ENCODE data around the gene AP1M1.

AP1M1 gene

GRCh38 chr19:16266586-16266942, 68.9 kb downstream of the AP1M1 start:
- TF ChIP-seq, protein P1, sequence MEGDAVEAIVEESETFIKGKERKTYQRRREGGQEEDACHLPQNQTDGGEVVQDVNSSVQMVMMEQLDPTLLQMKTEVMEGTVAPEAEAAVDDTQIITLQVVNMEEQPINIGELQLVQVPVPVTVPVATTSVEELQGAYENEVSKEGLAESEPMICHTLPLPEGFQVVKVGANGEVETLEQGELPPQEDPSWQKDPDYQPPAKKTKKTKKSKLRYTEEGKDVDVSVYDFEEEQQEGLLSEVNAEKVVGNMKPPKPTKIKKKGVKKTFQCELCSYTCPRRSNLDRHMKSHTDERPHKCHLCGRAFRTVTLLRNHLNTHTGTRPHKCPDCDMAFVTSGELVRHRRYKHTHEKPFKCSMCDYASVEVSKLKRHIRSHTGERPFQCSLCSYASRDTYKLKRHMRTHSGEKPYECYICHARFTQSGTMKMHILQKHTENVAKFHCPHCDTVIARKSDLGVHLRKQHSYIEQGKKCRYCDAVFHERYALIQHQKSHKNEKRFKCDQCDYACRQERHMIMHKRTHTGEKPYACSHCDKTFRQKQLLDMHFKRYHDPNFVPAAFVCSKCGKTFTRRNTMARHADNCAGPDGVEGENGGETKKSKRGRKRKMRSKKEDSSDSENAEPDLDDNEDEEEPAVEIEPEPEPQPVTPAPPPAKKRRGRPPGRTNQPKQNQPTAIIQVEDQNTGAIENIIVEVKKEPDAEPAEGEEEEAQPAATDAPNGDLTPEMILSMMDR (IDR thresholded peaks at IDR 0.05; ENCODE audit: insufficient read depth, low read depth, low read length, missing control alignments), result no peak
- no peak overlapping the region for H3K4me3 ChIP-seq (ENCODE audit: low read depth, low read length)
- DNase-seq (ENCODE audit: low read depth), result no peak

DNA sequence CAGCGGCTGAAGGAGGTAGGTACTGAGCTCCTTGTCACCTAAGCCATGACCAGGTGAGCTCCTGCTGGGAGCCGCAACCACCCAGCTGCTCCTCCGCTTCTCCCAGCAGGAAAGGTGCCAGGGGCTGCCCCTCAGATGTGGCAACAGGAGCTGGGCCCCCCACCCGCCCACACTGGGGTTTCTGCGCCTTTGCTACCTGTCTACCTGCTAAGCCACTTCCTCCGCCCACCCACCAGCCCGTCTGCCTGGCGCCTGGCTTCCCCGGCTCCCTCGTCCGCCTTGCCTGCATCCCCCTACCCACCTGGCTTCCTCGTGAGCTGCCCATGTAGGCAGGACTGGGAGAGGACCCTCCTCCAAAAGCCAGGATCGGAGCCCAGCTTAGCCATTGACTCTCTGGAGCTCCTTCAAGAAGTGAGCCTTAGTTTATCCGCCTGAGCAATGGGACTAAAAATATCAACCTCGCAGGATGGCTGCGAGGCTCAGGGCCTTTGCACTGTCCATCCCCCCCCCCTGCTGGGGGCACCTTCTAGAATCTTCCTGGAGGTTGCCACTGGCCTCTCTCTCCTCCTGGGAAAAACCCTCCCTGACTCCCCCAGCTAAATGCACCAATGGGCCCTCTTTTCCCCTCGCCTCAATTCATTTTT, 71.1 kb downstream of the AP1M1 start:
- TF ChIP-seq, protein P1 (IDR thresholded peaks at IDR 0.05; ENCODE audit: insufficient read depth, low read depth, low read length, missing control alignments), result no peak
- no peak overlapping the region for H3K4me3 ChIP-seq (ENCODE audit: low read depth, low read length)
- DNase-seq (ENCODE audit: low read depth), result no peak

- H3K4me3 ChIP-seq (ENCODE audit: low read depth, low read length), result no peak overlapping the region
- TF ChIP-seq, protein P1 (IDR thresholded peaks at IDR 0.05; ENCODE audit: insufficient read depth, low read depth, low read length, missing control alignments), result no peak
- no peak for DNase-seq (ENCODE audit: low read depth)
Measured at GRCh38 chr19:16272945-16273344, 75.2 kb downstream of the AP1M1 start.

DNA sequence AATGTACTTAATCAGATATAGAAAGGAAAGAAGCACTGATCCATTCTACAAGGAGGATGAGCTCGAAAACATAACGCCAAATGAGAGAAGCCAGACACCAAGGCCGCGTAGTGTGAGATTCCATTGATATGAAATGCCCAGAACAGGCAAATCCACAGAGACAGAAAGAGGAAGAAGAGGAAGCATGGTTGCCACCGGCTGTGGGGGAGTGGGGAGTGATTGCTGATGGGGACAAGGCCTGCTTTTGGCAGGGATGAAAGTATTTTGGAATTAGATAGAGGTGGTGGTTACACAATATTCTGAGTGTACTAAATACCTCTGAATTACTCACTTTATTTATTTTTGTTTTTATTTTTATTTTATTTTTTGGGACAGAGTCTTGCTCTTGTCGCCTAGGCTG, 76.7 kb downstream of the AP1M1 start:
- no peak overlapping the region for H3K4me3 ChIP-seq (ENCODE audit: low read depth, low read length)
- TF ChIP-seq, protein P1 (IDR thresholded peaks at IDR 0.05; ENCODE audit: insufficient read depth, low read depth, low read length, missing control alignments), result no peak
- DNase-seq (ENCODE audit: low read depth), result no peak

GRCh38 chr19:16280306-16280705, 82.6 kb downstream of the AP1M1 start:
- DNase-seq (ENCODE audit: low read depth), result no peak
- TF ChIP-seq, protein P1 (IDR thresholded peaks at IDR 0.05; ENCODE audit: insufficient read depth, low read depth, low read length, missing control alignments), result no peak
- no peak overlapping the region for H3K4me3 ChIP-seq (ENCODE audit: low read depth, low read length)

GRCh38 chr19:16281743-16282142, 84.0 kb downstream of the AP1M1 start:
- H3K4me3 ChIP-seq (ENCODE audit: low read depth, low read length), result no peak overlapping the region
- no peak for DNase-seq (ENCODE audit: low read depth)
- TF ChIP-seq, protein P1 (IDR thresholded peaks at IDR 0.05; ENCODE audit: insufficient read depth, low read depth, low read length, missing control alignments), result no peak

All from GM12865 (cell line).